GM12891 (cell line): ENCODE results near the gene PDAP1.

Experiments used
- PAX5 ChIP-seq: IDR thresholded peaks from 2 replicates; pipeline ENCODE4 v1.6.1; 2011; ENCODE audit warnings: low read length, moderate library complexity, mild to moderate bottlenecking; ENCODE audit not compliant: insufficient read depth, severe bottlenecking
- POLR2A ChIP-seq: IDR thresholded peaks from 2 replicates; pipeline ENCODE4 v1.6.1; 2011; ENCODE audit warnings: low read depth, low read length, control low read depth
- POLR2AphosphoS5 ChIP-seq: IDR thresholded peaks from 2 replicates; pipeline ENCODE4 v1.6.1; 2011; ENCODE audit warnings: low read depth, low read length, control low read depth
- POU2F2 ChIP-seq: IDR thresholded peaks from 2 replicates; pipeline ENCODE4 v1.6.1; 2011; ENCODE audit warnings: low read depth, mild to moderate bottlenecking, control low read depth, low read length, moderate library complexity
- SPI1 ChIP-seq: IDR thresholded peaks from 2 replicates; pipeline ENCODE4 v1.6.1; 2011; ENCODE audit warnings: low read depth, low read length, control low read depth
- TAF1 ChIP-seq: IDR thresholded peaks from 2 replicates; pipeline ENCODE4 v1.6.1; 2011; ENCODE audit warnings: low read depth, low read length, control low read depth

- no peak for TF ChIP-seq TAF1
- peak; percentile 52; the same call in 1 of the 2 replicates for TF ChIP-seq POLR2AphosphoS5
- TF ChIP-seq POLR2A: peak; percentile 45; the same call in 1 of the 2 replicates
- no peak for TF ChIP-seq PAX5
- no peak for TF ChIP-seq SPI1
- TF ChIP-seq POU2F2: no peak
Measured at GRCh38 chr7:99419323-99420021, 11.1 kb upstream of the PDAP1 start.
